Measurements from ENCODE around the gene SPEM1. TPM values are rescaled to one million over a fixed set of nuclear protein-coding genes. Genes with fewer than 3 reads are reported as not detected.
"Not testable (repeated sequence)": the region's sequence is repeated elsewhere in the genome, so short reads cannot be mapped to it uniquely, and the experiment has no call there.

SPEM1 gene
- total RNA-seq, 1 donor from 2014 or later: not detected

- H3K27me3 Mint-ChIP-seq (ENCODE audit: unreplicated experiment): no peaks in the 10 kb centered on the region
- H3K4me1 Mint-ChIP-seq (ENCODE audit: unreplicated experiment): peaks cover 2% of the 10 kb centered on the region
- H3K27ac Mint-ChIP-seq (ENCODE audit: unreplicated experiment): no peak overlapping the region
- no peaks in the 10 kb centered on the region for H3K9me3 Mint-ChIP-seq (ENCODE audit: unreplicated experiment)
- DNase-seq (ENCODE audit: extremely low spot score, unreplicated experiment): no peak
- H3K4me3 Mint-ChIP-seq (ENCODE audit: unreplicated experiment): no peak overlapping the region
- H3K36me3 Mint-ChIP-seq (ENCODE audit: unreplicated experiment): peaks cover 12% of the 10 kb centered on the region
- no peak for TF ChIP-seq CTCF (IDR thresholded peaks at IDR 0.05)
These were observed 48.2 kb downstream of the SPEM1 start for GRCh38 chr17:7468290-7468689.

- no peaks in the 10 kb centered on the region for H3K9me3 Mint-ChIP-seq (ENCODE audit: unreplicated experiment)
- H3K36me3 Mint-ChIP-seq (ENCODE audit: unreplicated experiment): peaks cover 9% of the 10 kb centered on the region
- no peaks in the 10 kb centered on the region for H3K27me3 Mint-ChIP-seq (ENCODE audit: unreplicated experiment)
- no peak overlapping the region for H3K27ac Mint-ChIP-seq (ENCODE audit: unreplicated experiment)
- no peak for DNase-seq (ENCODE audit: extremely low spot score, unreplicated experiment)
- H3K4me1 Mint-ChIP-seq (ENCODE audit: unreplicated experiment): peaks cover 2% of the 10 kb centered on the region
- no peak overlapping the region for H3K4me3 Mint-ChIP-seq (ENCODE audit: unreplicated experiment)
- TF ChIP-seq CTCF (IDR thresholded peaks at IDR 0.05): no peak
These were observed 48.8 kb downstream of the SPEM1 start for GRCh38 chr17:7468804-7469389.

GRCh38 chr17:7469843-7470242 is 49.7 kb downstream of the SPEM1 start:
- H3K27me3 Mint-ChIP-seq (ENCODE audit: unreplicated experiment); H3K4me3 Mint-ChIP-seq (ENCODE audit: unreplicated experiment); H3K4me1 Mint-ChIP-seq (ENCODE audit: unreplicated experiment); H3K36me3 Mint-ChIP-seq (ENCODE audit: unreplicated experiment); H3K27ac Mint-ChIP-seq (ENCODE audit: unreplicated experiment); H3K9me3 Mint-ChIP-seq (ENCODE audit: unreplicated experiment); DNase-seq (ENCODE audit: extremely low spot score, unreplicated experiment): not testable (repeated sequence)

GRCh38 chr17:7470457-7470973 is 50.4 kb downstream of the SPEM1 start:
- H3K4me1 Mint-ChIP-seq (ENCODE audit: unreplicated experiment); H3K27ac Mint-ChIP-seq (ENCODE audit: unreplicated experiment); H3K4me3 Mint-ChIP-seq (ENCODE audit: unreplicated experiment); DNase-seq (ENCODE audit: extremely low spot score, unreplicated experiment); H3K36me3 Mint-ChIP-seq (ENCODE audit: unreplicated experiment); H3K27me3 Mint-ChIP-seq (ENCODE audit: unreplicated experiment); H3K9me3 Mint-ChIP-seq (ENCODE audit: unreplicated experiment): not testable (repeated sequence)

Other genes with a start within 250 kb of the SPEM1 start
- 1.6 and 2.4 TPM in 2 replicates for gene ASGR1, start 241.0 kb upstream of the SPEM1 start, total RNA-seq
- gene DLG4, start 200.5 kb upstream of the SPEM1 start, total RNA-seq: 32.6 and 38.5 TPM in 2 replicates
- gene ACADVL, start 200.4 kb upstream of the SPEM1 start, total RNA-seq: 302 and 354 TPM in 2 replicates
- 87.7 and 99.7 TPM in 2 replicates for gene DVL2, start 185.8 kb upstream of the SPEM1 start, total RNA-seq
- 51.6 and 54.7 TPM in 2 replicates for gene PHF23, start 180.9 kb upstream of the SPEM1 start, total RNA-seq
- 642 TPM in 2 replicates for gene GABARAP, start 177.9 kb upstream of the SPEM1 start, total RNA-seq
- gene CTDNEP1, start 168.6 kb upstream of the SPEM1 start, total RNA-seq: 145 and 151 TPM in 2 replicates
- 30.2 and 37.6 TPM in 2 replicates for gene ELP5, start 168.1 kb upstream of the SPEM1 start, total RNA-seq
- gene CLDN7, start 157.8 kb upstream of the SPEM1 start, total RNA-seq: 0.27 and 0.89 TPM in 2 replicates
- gene SLC2A4, start 138.6 kb upstream of the SPEM1 start, total RNA-seq: 0.59 and 0.63 TPM in 2 replicates
- gene YBX2, start 125.7 kb upstream of the SPEM1 start, total RNA-seq: 0.40 TPM in 1 of 2 replicates, not detected in the other
- 352 and 359 TPM in 2 replicates for gene EIF5A, start 112.7 kb upstream of the SPEM1 start, total RNA-seq
- gene GPS2, start 105.0 kb upstream of the SPEM1 start, total RNA-seq: 54.9 and 61.9 TPM in 2 replicates
- gene NEURL4, start 91.0 kb upstream of the SPEM1 start, total RNA-seq: 38.0 and 45.1 TPM in 2 replicates
- gene ACAP1, start 83.8 kb upstream of the SPEM1 start, total RNA-seq: 2.0 and 4.2 TPM in 2 replicates
- gene KCTD11, start 68.2 kb upstream of the SPEM1 start, total RNA-seq: 12.7 and 13.3 TPM in 2 replicates
- gene TMEM95, start 65.2 kb upstream of the SPEM1 start, total RNA-seq: not detected in 2 replicates
- not detected in 2 replicates for gene TNK1, start 39.2 kb upstream of the SPEM1 start, total RNA-seq
- 73.9 and 81.4 TPM in 2 replicates for gene PLSCR3, start 25.8 kb upstream of the SPEM1 start, total RNA-seq
- gene TMEM256, start 16.2 kb upstream of the SPEM1 start, total RNA-seq: 40.7 and 45.9 TPM in 2 replicates
- 53.8 and 56.8 TPM in 2 replicates for gene NLGN2, start 12.5 kb upstream of the SPEM1 start, total RNA-seq
- not detected in 2 replicates for gene SPEM2, start 5.3 kb downstream of the SPEM1 start, total RNA-seq
- not detected in 2 replicates for gene SPEM3, start 8.5 kb downstream of the SPEM1 start, total RNA-seq
- gene TMEM102, start 15.1 kb downstream of the SPEM1 start, total RNA-seq: 6.4 and 6.7 TPM in 2 replicates
- 1.3 and 1.5 TPM in 2 replicates for gene FGF11, start 19.2 kb downstream of the SPEM1 start, total RNA-seq
- gene CHRNB1, start 24.7 kb downstream of the SPEM1 start, total RNA-seq: 9.3 and 11.0 TPM in 2 replicates
- gene ZBTB4, start 59.3 kb downstream of the SPEM1 start, total RNA-seq: 47.9 and 49.7 TPM in 2 replicates
- gene SLC35G6, start 61.1 kb downstream of the SPEM1 start, total RNA-seq: not detected in 2 replicates
- gene POLR2A, start 64.0 kb downstream of the SPEM1 start, total RNA-seq: 148 and 149 TPM in 2 replicates
- 14.6 and 15.0 TPM in 2 replicates for gene TNFSF12, start 128.7 kb downstream of the SPEM1 start, total RNA-seq
- 1.3 and 1.5 TPM in 2 replicates for gene TNFSF13, start 138.4 kb downstream of the SPEM1 start, total RNA-seq
- gene SENP3, start 141.6 kb downstream of the SPEM1 start, total RNA-seq: 52.5 and 53.7 TPM in 2 replicates
- 1.1 TPM in 2 replicates for gene CD68, start 159.3 kb downstream of the SPEM1 start, total RNA-seq
- 34.2 and 42.2 TPM in 2 replicates for gene MPDU1, start 163.5 kb downstream of the SPEM1 start, total RNA-seq
- 0.78 TPM in 2 replicates for gene SOX15, start 169.8 kb downstream of the SPEM1 start, total RNA-seq
- 48.7 and 50.7 TPM in 2 replicates for gene FXR2, start 194.6 kb downstream of the SPEM1 start, total RNA-seq
- gene SAT2, start 207.5 kb downstream of the SPEM1 start, total RNA-seq: 134 and 135 TPM in 2 replicates
- gene SHBG, start 209.8 kb downstream of the SPEM1 start, total RNA-seq: 0.97 and 1.4 TPM in 2 replicates
- gene ATP1B2, start 230.6 kb downstream of the SPEM1 start, total RNA-seq: 2.4 and 3.0 TPM in 2 replicates

All from osteocyte (in vitro differentiated cells).